Body of pancreas (tissue), 4 donors: ENCODE results near the gene MVD.

Experiments
- CTCF ChIP-seq, 7 experiments: fragments of 450-650 bp in 4 of 7; fragments of 200-600 bp in 3 of 7; sonication (generic) in 3 of 7; IDR thresholded peaks; one replicate each; pipeline ENCODE4 v1.5.1; 2016 to 2019; ENCODE audit warnings: antibody characterized with exemption in 7 of 7
- POLR2A ChIP-seq, 3 donors: fragments of 450-650 bp; IDR thresholded peaks; one replicate each; pipeline ENCODE4 v1.6.1; 2016; ENCODE audit warnings: antibody characterized with exemption in 3 of 3, mild to moderate bottlenecking in 2 of 3

GRCh38 chr16:88662222-88662842 is 559 bp downstream of the MVD start:
- TF ChIP-seq CTCF (IDR thresholded peaks at IDR 0.05): no peak
- TF ChIP-seq POLR2A (IDR thresholded peaks at IDR 0.05): no peak
